Suprapubic skin (tissue), 4 donors: ENCODE results near the gene RAP1A. TPM values are rescaled to one million over a fixed set of nuclear protein-coding genes. Genes with fewer than 3 reads are reported as not detected.

Source experiments
- DNase-seq, 2 donors: peaks; one replicate each; pipeline ENCODE4 v3.0.0-alpha.2; 2019; ENCODE audit warnings: low spot score in 2 of 2
- H3K27ac ChIP-seq: fragments of 200-600 bp; sonication (generic); one replicate; pipeline ENCODE4 v1.5.1; 2019
- H3K27me3 ChIP-seq: fragments of 200-600 bp; sonication (generic); one replicate; pipeline ENCODE4 v1.5.1; 2019
- H3K36me3 ChIP-seq: fragments of 200-600 bp; sonication (generic); one replicate; pipeline ENCODE4 v1.5.1; 2019
- H3K4me1 ChIP-seq: fragments of 200-600 bp; sonication (generic); one replicate; pipeline ENCODE4 v1.5.1; 2019
- H3K4me3 ChIP-seq: fragments of 200-600 bp; sonication (generic); one replicate; pipeline ENCODE4 v1.5.1; 2019; ENCODE audit warnings: mild to moderate bottlenecking
- H3K9me3 ChIP-seq: fragments of 200-600 bp; sonication (generic); one replicate; pipeline ENCODE4 v1.5.1; 2019
- CTCF ChIP-seq, 2 donors: fragments of 200-600 bp in 1 of 2; fragments of 450-650 bp in 1 of 2; sonication (generic) in 1 of 2; IDR thresholded peaks; one replicate each; pipeline ENCODE4 v1.5.1; 2016 to 2019; ENCODE audit warnings: antibody characterized with exemption in 2 of 2, mild to moderate bottlenecking in 1 of 2, moderate library complexity in 1 of 2
- EP300 ChIP-seq: sonication (generic); formaldehyde crosslinking; IDR thresholded peaks from one replicate; pipeline ENCODE4 v1.6.1; 2017; ENCODE audit warnings: antibody characterized with exemption
- POLR2A ChIP-seq, 2 donors: fragments of 450-650 bp; IDR thresholded peaks; one replicate each; pipeline ENCODE4 v1.6.1; 2017; ENCODE audit warnings: antibody characterized with exemption in 2 of 2, mild to moderate bottlenecking in 2 of 2, moderate library complexity in 2 of 2
- POLR2AphosphoS5 ChIP-seq, 3 donors: sonication (generic); formaldehyde crosslinking; IDR thresholded peaks; one replicate each; pipeline ENCODE4 v1.6.1; 2017; ENCODE audit warnings: antibody characterized with exemption in 3 of 3
- WGBS: methylation state at CpG from one replicate; pipeline ENCODE4 v1.1.5; 2018; 5-methylcytosine and 5-hydroxymethylcytosine counted together
- total RNA-seq, 4 donors: library from RNA; depleted of rRNA; stranded (reverse); fragments of >200 nt; gene quantifications; one replicate each; pipeline ENCODE4 v1.1.0, GENCODE V29; 2016

Gene RAP1A
- total RNA-seq, 4 donors from 2014 or later = 31.0 to 38.4 (median 35.3) TPM

- no peak overlapping the region for H3K27ac ChIP-seq
- H3K4me3 ChIP-seq = no peak overlapping the region
- no peak for DNase-seq
- H3K4me1 ChIP-seq = peaks cover 27% of the 10 kb centered on the region
- no peaks in the 10 kb centered on the region for H3K9me3 ChIP-seq
- TF ChIP-seq EP300 (no peak), CTCF (IDR thresholded peaks at IDR 0.05) (no peak), POLR2AphosphoS5 (IDR thresholded peaks at IDR 0.05) (no peak), POLR2A (IDR thresholded peaks at IDR 0.05) (no peak)
- H3K27me3 ChIP-seq = no peaks in the 10 kb centered on the region
- H3K36me3 ChIP-seq = no peaks in the 10 kb centered on the region
Observed at GRCh38 chr1:111665497-111665896, 45.9 kb downstream of the RAP1A start.

GRCh38 chr1:111666828-111667227 is 47.2 kb downstream of the RAP1A start:
- H3K27ac ChIP-seq = no peak overlapping the region
- TF ChIP-seq CTCF (IDR thresholded peaks at IDR 0.05) = no peak
- TF ChIP-seq POLR2A (IDR thresholded peaks at IDR 0.05) = no peak
- TF ChIP-seq EP300 = no peak
- no peak for TF ChIP-seq POLR2AphosphoS5 (IDR thresholded peaks at IDR 0.05)
- H3K36me3 ChIP-seq = no peaks in the 10 kb centered on the region
- no peaks in the 10 kb centered on the region for H3K27me3 ChIP-seq
- no peak for DNase-seq
- H3K9me3 ChIP-seq = no peaks in the 10 kb centered on the region
- WGBS = 68% methylated on average over 1 of the region's 1 CpG
- peaks cover 21% of the 10 kb centered on the region for H3K4me1 ChIP-seq
- H3K4me3 ChIP-seq = no peak overlapping the region

- H3K36me3 ChIP-seq = no peaks in the 10 kb centered on the region
- no peaks in the 10 kb centered on the region for H3K27me3 ChIP-seq
- WGBS = 38% methylated on average over 1 of the region's 1 CpG
- no peak overlapping the region for H3K27ac ChIP-seq
- H3K4me1 ChIP-seq = peaks cover 21% of the 10 kb centered on the region
- H3K4me3 ChIP-seq = no peak overlapping the region
- no peak for DNase-seq
- no peaks in the 10 kb centered on the region for H3K9me3 ChIP-seq
- no peak for TF ChIP-seq EP300
- TF ChIP-seq CTCF (IDR thresholded peaks at IDR 0.05) = no peak
- TF ChIP-seq POLR2A (IDR thresholded peaks at IDR 0.05) = no peak
- TF ChIP-seq POLR2AphosphoS5 (IDR thresholded peaks at IDR 0.05) = no peak
Observed at GRCh38 chr1:111669268-111669667, 49.7 kb downstream of the RAP1A start.

- no peak overlapping the region for H3K4me3 ChIP-seq
- no peak overlapping the region for H3K27ac ChIP-seq
- H3K9me3 ChIP-seq = no peaks in the 10 kb centered on the region
- no peaks in the 10 kb centered on the region for H3K27me3 ChIP-seq
- peaks cover 5% of the 10 kb centered on the region for H3K4me1 ChIP-seq
- DNase-seq = no peak
- no peak for TF ChIP-seq POLR2A (IDR thresholded peaks at IDR 0.05)
- TF ChIP-seq POLR2AphosphoS5 (IDR thresholded peaks at IDR 0.05) = no peak
- no peak for TF ChIP-seq CTCF (IDR thresholded peaks at IDR 0.05)
- TF ChIP-seq EP300 = no peak
- H3K36me3 ChIP-seq = peaks cover 2% of the 10 kb centered on the region
Observed at GRCh38 chr1:111671852-111672251, 52.3 kb downstream of the RAP1A start.

GRCh38 chr1:111672331-111672730 is 52.7 kb downstream of the RAP1A start:
- Histone ChIP-seq H3K27me3 (no peaks in the 10 kb centered on the region), H3K4me3 (no peak overlapping the region), H3K27ac (no peak overlapping the region), H3K4me1 (peaks cover 5% of the 10 kb centered on the region), H3K9me3 (no peaks in the 10 kb centered on the region), H3K36me3 (peaks cover 7% of the 10 kb centered on the region)
- 58% methylated on average over 2 of the region's 2 CpGs for WGBS
- DNase-seq = no peak
- TF ChIP-seq CTCF (IDR thresholded peaks at IDR 0.05) (no peak), POLR2A (IDR thresholded peaks at IDR 0.05) (no peak), EP300 (no peak), POLR2AphosphoS5 (IDR thresholded peaks at IDR 0.05) (no peak)
